A549 (cell line): ENCODE results near the gene LPO. TPM values are rescaled to one million over a fixed set of nuclear protein-coding genes. Genes with fewer than 3 reads are reported as not detected.

Experiments used
- ATAC-seq, 2 experiments: fragments of 200-7000 bp in 1 of 2; fragments of >200 bp in 1 of 2; cut with Nextera tagmentation in 1 of 2; cut with Tn5 transposase in 1 of 2; 3 replicates each; pipeline versions ENCODE4 v1.8.0 to v1.9.1; 2018 to 2020; ENCODE audit warnings: mild to moderate bottlenecking in 1 of 2, moderate library complexity in 1 of 2
- CTCF ChIA-PET: fragments of 300-600 bp; sonication (Branson Sonifier 250); formaldehyde crosslinking; extraction: SDS; loops from one replicate; lab custom pipeline; 2021; ENCODE audit warnings: antibody characterized with exemption, inconsistent platforms; lab: Yijun Ruan, JAX
- POLR2A ChIA-PET: fragments of 350-600 bp; formaldehyde crosslinking; extraction: SDS; loops from one replicate; lab custom pipeline; 2021; ENCODE audit warnings: antibody characterized with exemption, inconsistent platforms; lab: Yijun Ruan, JAX
- DNase-seq, 2 experiments: peaks; one replicate each; pipeline versions ENCODE4 v3.0.0 to v3.0.0-alpha.2; 2011 to 2016; ENCODE audit warnings: low read depth in 1 of 2, low spot score in 1 of 2
- FAIRE-seq: peaks from 2 replicates; lab custom pipeline; 2011; peaks lifted over from hg19 to GRCh38; lab: Jason Lieb, UNC
- H3K27ac ChIP-seq, 2 experiments: fragments of >200 bp; sonication (Bioruptor Twin); formaldehyde crosslinking; 3 replicates each; pipeline ENCODE4 v1.5.1; 2016 to 2017
- H3K4me1 ChIP-seq: fragments of >200 bp; sonication (Bioruptor Twin); formaldehyde crosslinking; 3 replicates; pipeline ENCODE4 v1.6.1; 2016
- H3K4me2 ChIP-seq: fragments of >200 bp; sonication (Bioruptor Twin); formaldehyde crosslinking; 3 replicates; pipeline ENCODE4 v1.6.1; 2016
- H3K4me3 ChIP-seq: fragments of >200 bp; sonication (Bioruptor Twin); formaldehyde crosslinking; 3 replicates; pipeline ENCODE4 v1.5.1; 2016
- H3K9me3 ChIP-seq: fragments of >200 bp; sonication (Bioruptor Twin); formaldehyde crosslinking; 3 replicates; pipeline ENCODE4 v1.6.1; 2016
- CBX8 ChIP-seq: fragments of 200-600 bp; sonication (generic); IDR thresholded peaks from 2 replicates; pipeline ENCODE4 v1.6.1; 2016
- CEBPB ChIP-seq, 2 experiments: fragments of >200 bp in 1 of 2; sonication (Bioruptor Twin) in 1 of 2; formaldehyde crosslinking in 1 of 2; IDR thresholded peaks; 2 replicates each; pipeline ENCODE4 v1.6.1; 2012 to 2016
- E2F6 ChIP-seq: IDR thresholded peaks from 2 replicates; pipeline ENCODE4 v1.6.1; 2012; ENCODE audit warnings: low read depth, borderline replicate concordance
- EHMT2 ChIP-seq: fragments of 200-600 bp; sonication (generic); IDR thresholded peaks from 2 replicates; pipeline ENCODE4 v1.6.1; 2016; ENCODE audit warnings: antibody characterized with exemption, low read depth, mild to moderate bottlenecking, moderate library complexity
- ELK1 ChIP-seq: fragments of 150-350 bp; IDR thresholded peaks from 2 replicates; pipeline ENCODE4 v1.6.1; 2014; ENCODE audit warnings: low read depth, mild to moderate bottlenecking, low read length
- FOXS1 ChIP-seq: fragments of 250-450 bp; sonication (Bioruptor Pico); IDR thresholded peaks from 2 replicates; pipeline ENCODE4 v1.5.0; 2020; ENCODE audit warnings: mild to moderate bottlenecking, moderate library complexity
- GATA3 ChIP-seq: IDR thresholded peaks from 2 replicates; pipeline ENCODE4 v1.6.1; 2012; ENCODE audit warnings: borderline replicate concordance
- HOXA7 ChIP-seq: fragments of 250-450 bp; sonication (Bioruptor Pico); IDR thresholded peaks from 2 replicates; pipeline ENCODE4 v1.5.0; 2020; ENCODE audit warnings: mild to moderate bottlenecking, moderate library complexity
- HOXB13 ChIP-seq: fragments of 250-450 bp; sonication (Bioruptor Pico); IDR thresholded peaks from 2 replicates; pipeline ENCODE4 v1.5.0; 2020; ENCODE audit warnings: low read depth, mild to moderate bottlenecking, moderate library complexity
- KDM1A ChIP-seq: fragments of 200-600 bp; sonication (generic); IDR thresholded peaks from 2 replicates; pipeline ENCODE4 v1.6.1; 2016; ENCODE audit warnings: low read depth, mild to moderate bottlenecking
- KDM5A ChIP-seq: fragments of 200-600 bp; sonication (generic); IDR thresholded peaks from 2 replicates; pipeline ENCODE4 v1.6.1; 2016; ENCODE audit warnings: antibody characterized with exemption, mild to moderate bottlenecking
- MAFK ChIP-seq: fragments of 450-650 bp; IDR thresholded peaks from 2 replicates; pipeline ENCODE4 v1.6.1; 2014; ENCODE audit not compliant: partially characterized antibody
- MAX ChIP-seq: IDR thresholded peaks from 2 replicates; pipeline ENCODE4 v1.6.1; 2012
- MAZ ChIP-seq: fragments of 150-350 bp; IDR thresholded peaks from 2 replicates; pipeline ENCODE4 v1.6.1; 2014; ENCODE audit warnings: antibody characterized with exemption, low read depth, low read length, borderline replicate concordance
- MYC ChIP-seq: IDR thresholded peaks from 2 replicates; pipeline ENCODE4 v1.6.1; 2012; ENCODE audit warnings: mild to moderate bottlenecking, inconsistent platforms, low read length, improper control_type of control experiment, borderline replicate concordance
- NFE2L2 ChIP-seq: fragments of 150-350 bp; conservative IDR thresholded peaks from 2 replicates; pipeline ENCODE4 v1.6.1; 2014; ENCODE audit warnings: low read length
- NPAS2 ChIP-seq: fragments of 250-450 bp; sonication (Bioruptor Pico); IDR thresholded peaks from 2 replicates; pipeline ENCODE4 v1.8.0; 2022; ENCODE audit warnings: mild to moderate bottlenecking, moderate library complexity, borderline replicate concordance
- PBX3 ChIP-seq: IDR thresholded peaks from 2 replicates; pipeline ENCODE4 v1.6.1; 2012
- POLR2A ChIP-seq: IDR thresholded peaks from 2 replicates; pipeline ENCODE4 v1.6.1; 2012; ENCODE audit warnings: mild to moderate bottlenecking, low read length
- RAD21 ChIP-seq, 2 experiments: fragments of >200 bp in 1 of 2; sonication (Bioruptor Twin) in 1 of 2; formaldehyde crosslinking in 1 of 2; IDR thresholded peaks in 1 of 2; conservative IDR thresholded peaks in 1 of 2; 2 replicates in 1 of 2; 3 replicates in 1 of 2; pipeline ENCODE4 v1.6.1; 2012 to 2018; ENCODE audit warnings: inconsistent platforms in 1 of 2
- RNF2 ChIP-seq: fragments of 200-600 bp; sonication (generic); IDR thresholded peaks from 2 replicates; pipeline ENCODE4 v1.6.1; 2016; ENCODE audit warnings: low read depth, mild to moderate bottlenecking, antibody characterized with exemption, moderate library complexity, borderline replicate concordance
- SMC3 ChIP-seq: fragments of >200 bp; sonication (Bioruptor Twin); formaldehyde crosslinking; IDR thresholded peaks from 3 replicates; pipeline ENCODE4 v1.6.1; 2018; ENCODE audit warnings: inconsistent platforms
- TP53 ChIP-seq: fragments of 250-450 bp; sonication (Bioruptor Pico); IDR thresholded peaks from 2 replicates; pipeline ENCODE4 v1.5.0; 2021; ENCODE audit warnings: mild to moderate bottlenecking, moderate library complexity
- WGBS: methylation state at CpG from one replicate; pipeline ENCODE4 v1.1.6; 2017; ENCODE audit errors: missing lambda C conversion rate; 5-methylcytosine and 5-hydroxymethylcytosine counted together
- polyA plus RNA-seq, 4 experiments: library from polyadenylated mRNA; depleted of rRNA in 3 of 4; stranded (reverse); fragments of >200 nt; fragmentation: RNase III in 1 of 4; extraction: RNeasy Plus Mini Kit Qiagen cat#74134 plus additional on column Dnase treatment in 1 of 4; gene quantifications; 2 replicates in 3 of 4; 3 replicates in 1 of 4; pipeline ENCODE4 v1.2.3, GENCODE V29; 2011 to 2017
- TF ChIP-seq, protein P1 (sequence below): fragments of >200 bp; sonication (Bioruptor Twin); formaldehyde crosslinking; IDR thresholded peaks from 3 replicates; pipeline ENCODE4 v1.5.1; 2016
- TF ChIP-seq, protein P2 (sequence below): fragments of 450-650 bp; IDR thresholded peaks from 2 replicates; pipeline ENCODE4 v1.6.1; 2014; ENCODE audit warnings: antibody characterized with exemption

LPO gene
- polyA plus RNA-seq, 2 of the 4 experiments (the other 2 are of a cell fraction), result not detected

- Histone ChIP-seq H3K27ac (no peak overlapping the region), H3K4me1 (peaks cover 6% of the 10 kb centered on the region; the same call in 2 of the 3 replicates), H3K4me3 (no peak overlapping the region), H3K4me2 (no peak overlapping the region), H3K9me3 (no peaks in the 10 kb centered on the region)
- DNase-seq (no peak), ATAC-seq (no peak), FAIRE-seq (no peak)
- TF ChIP-seq MAFK (no peak), MAZ (no peak), RNF2 (no peak), ELK1 (no peak), HOXB13 (CRISPR knock-in tag) (no peak), EHMT2 (no peak), FOXS1 (CRISPR knock-in tag) (no peak), PBX3 (no peak), SMC3 (no peak), CBX8 (no peak), KDM5A (no peak), E2F6 (no peak), NPAS2 (no peak), TP53 (CRISPR knock-in tag) (no peak)
- TF ChIP-seq, protein P1, sequence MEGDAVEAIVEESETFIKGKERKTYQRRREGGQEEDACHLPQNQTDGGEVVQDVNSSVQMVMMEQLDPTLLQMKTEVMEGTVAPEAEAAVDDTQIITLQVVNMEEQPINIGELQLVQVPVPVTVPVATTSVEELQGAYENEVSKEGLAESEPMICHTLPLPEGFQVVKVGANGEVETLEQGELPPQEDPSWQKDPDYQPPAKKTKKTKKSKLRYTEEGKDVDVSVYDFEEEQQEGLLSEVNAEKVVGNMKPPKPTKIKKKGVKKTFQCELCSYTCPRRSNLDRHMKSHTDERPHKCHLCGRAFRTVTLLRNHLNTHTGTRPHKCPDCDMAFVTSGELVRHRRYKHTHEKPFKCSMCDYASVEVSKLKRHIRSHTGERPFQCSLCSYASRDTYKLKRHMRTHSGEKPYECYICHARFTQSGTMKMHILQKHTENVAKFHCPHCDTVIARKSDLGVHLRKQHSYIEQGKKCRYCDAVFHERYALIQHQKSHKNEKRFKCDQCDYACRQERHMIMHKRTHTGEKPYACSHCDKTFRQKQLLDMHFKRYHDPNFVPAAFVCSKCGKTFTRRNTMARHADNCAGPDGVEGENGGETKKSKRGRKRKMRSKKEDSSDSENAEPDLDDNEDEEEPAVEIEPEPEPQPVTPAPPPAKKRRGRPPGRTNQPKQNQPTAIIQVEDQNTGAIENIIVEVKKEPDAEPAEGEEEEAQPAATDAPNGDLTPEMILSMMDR, result no peak
- TF ChIP-seq, protein P2, sequence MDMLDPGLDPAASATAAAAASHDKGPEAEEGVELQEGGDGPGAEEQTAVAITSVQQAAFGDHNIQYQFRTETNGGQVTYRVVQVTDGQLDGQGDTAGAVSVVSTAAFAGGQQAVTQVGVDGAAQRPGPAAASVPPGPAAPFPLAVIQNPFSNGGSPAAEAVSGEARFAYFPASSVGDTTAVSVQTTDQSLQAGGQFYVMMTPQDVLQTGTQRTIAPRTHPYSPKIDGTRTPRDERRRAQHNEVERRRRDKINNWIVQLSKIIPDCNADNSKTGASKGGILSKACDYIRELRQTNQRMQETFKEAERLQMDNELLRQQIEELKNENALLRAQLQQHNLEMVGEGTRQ, result no peak
- 42% methylated on average over 7 of the region's 8 CpGs for WGBS
- POLR2A ChIA-PET, result interaction anchor here (1.4 kb wide), 1 partner anchor 101 kb away, joined by 10 read pairs; the partner anchor contains the start of gene RNF43
- CTCF ChIA-PET, result interaction anchor here (0.6 to 19.5 kb wide), 48 partner anchors 11 to 1194 kb away, joined by 3 to 315 read pairs (median 9); partner anchors contain the start of genes LPO, MPO, MTMR4 and RNF43
Measured at GRCh38 chr17:58316260-58316960, 78.0 kb downstream of the LPO start.

- Histone ChIP-seq H3K4me2 (peak overlapping the region; percentile 33), H3K27ac (peak overlapping the region; percentile 5 to 24; a peak in 1 of 6 replicates), H3K9me3 (no peaks in the 10 kb centered on the region), H3K4me1 (peaks cover 6% of the 10 kb centered on the region; the same call in 2 of the 3 replicates), H3K4me3 (no peak overlapping the region)
- TF ChIP-seq SMC3, result peak; percentile 99
- TF ChIP-seq NFE2L2, result no peak
- TF ChIP-seq KDM1A, result no peak
- no peak for TF ChIP-seq MYC
- TF ChIP-seq CEBPB (IDR thresholded peaks at IDR 0.05), result no peak
- TF ChIP-seq MAX, result no peak
- TF ChIP-seq HOXA7 (CRISPR knock-in tag), result no peak
- TF ChIP-seq TP53 (CRISPR knock-in tag), result no peak
- TF ChIP-seq POLR2A, result no peak
- TF ChIP-seq RAD21 (conservative IDR thresholded peaks at IDR 0.05 in 1 of 2, IDR thresholded peaks at IDR 0.05 in 1 of 2), result peak; percentile 98
- no peak for TF ChIP-seq PBX3
- TF ChIP-seq, protein P1, result peak; percentile 96
- TF ChIP-seq GATA3, result no peak
- DNase-seq, result peak; percentile 77 to 92
- ATAC-seq, result peak; percentile 80 to 94
- ChIA-PET POLR2A (interaction anchor here (0.7 to 1.4 kb wide), 4 partner anchors 35 to 314 kb away, joined by 4 to 10 read pairs (median 6); partner anchors contain the start of genes RNF43 and SUPT4H1), CTCF (interaction anchor here (0.6 to 19.5 kb wide), 67 partner anchors 10 to 1195 kb away, joined by 3 to 315 read pairs (median 6); partner anchors contain the start of genes LPO, MPO, MTMR4 and RNF43)
- 16% methylated on average over 5 of the region's 5 CpGs for WGBS
- peak; percentile 46 for FAIRE-seq
Measured at GRCh38 chr17:58317421-58318064, 79.2 kb downstream of the LPO start.
